Skin epidermis (tissue), 12 donors: ENCODE measurements around the gene EPB41L1.
A peak's percentile ranks its signal among the peaks of the same experiment; 100 is the strongest.

Experiments used
- H3K27ac ChIP-seq, 21 experiments: fragments of 200-600 bp; sonication (generic) in 11 of 21; one replicate each; pipeline ENCODE4 v1.5.0; 2020; ENCODE audit warnings: mild to moderate bottlenecking in 3 of 21, inconsistent platforms in 2 of 21, moderate library complexity in 2 of 21
- H3K4me3 ChIP-seq, 7 experiments: fragments of 200-600 bp; sonication (generic) in 2 of 7; one replicate each; pipeline ENCODE4 v1.5.0; 2020; ENCODE audit warnings: inconsistent platforms in 2 of 7, mild to moderate bottlenecking in 2 of 7, moderate library complexity in 1 of 7

EPB41L1 gene

GRCh38 chr20:36210436-36211021, 56.0 kb downstream of the EPB41L1 start:
- Histone ChIP-seq H3K27ac (no peak overlapping the region), H3K4me3 (no peak overlapping the region)

- H3K4me3 ChIP-seq, result no peak overlapping the region
- H3K27ac ChIP-seq, result no peak overlapping the region
These were observed 58.8 kb downstream of the EPB41L1 start for GRCh38 chr20:36213362-36213761.

- H3K27ac ChIP-seq, result no peak overlapping the region
- H3K4me3 ChIP-seq, result no peak overlapping the region
These were observed 60.2 kb downstream of the EPB41L1 start for GRCh38 chr20:36214684-36215256.

- Histone ChIP-seq H3K4me3 (no peak overlapping the region), H3K27ac (no peak overlapping the region)
These were observed 61.2 kb downstream of the EPB41L1 start for GRCh38 chr20:36215778-36216177.

- Histone ChIP-seq H3K4me3 (no peak overlapping the region), H3K27ac (no peak overlapping the region)
These were observed 61.9 kb downstream of the EPB41L1 start for GRCh38 chr20:36216314-36217025.

- Histone ChIP-seq H3K4me3 (no peak overlapping the region), H3K27ac (no peak overlapping the region)
These were observed 62.7 kb downstream of the EPB41L1 start for GRCh38 chr20:36217226-36217625.

- Histone ChIP-seq H3K4me3 (no peak overlapping the region), H3K27ac (no peak overlapping the region)
These were observed 64.0 kb downstream of the EPB41L1 start for GRCh38 chr20:36218380-36219064.

GRCh38 chr20:36219671-36220220, 65.2 kb downstream of the EPB41L1 start:
- Histone ChIP-seq H3K27ac (no peak overlapping the region), H3K4me3 (no peak overlapping the region)

- Histone ChIP-seq H3K27ac (no peak overlapping the region), H3K4me3 (no peak overlapping the region)
These were observed 71.1 kb downstream of the EPB41L1 start for GRCh38 chr20:36225666-36226065.

GRCh38 chr20:36228770-36229169, 74.2 kb downstream of the EPB41L1 start:
- no peak overlapping the region for H3K27ac ChIP-seq
- no peak overlapping the region for H3K4me3 ChIP-seq

GRCh38 chr20:36230019-36230418, 75.5 kb downstream of the EPB41L1 start:
- Histone ChIP-seq H3K4me3 (no peak overlapping the region), H3K27ac (no peak overlapping the region)

- Histone ChIP-seq H3K27ac (no peak overlapping the region), H3K4me3 (no peak overlapping the region)
These were observed 76.8 kb downstream of the EPB41L1 start for GRCh38 chr20:36231331-36231730.

GRCh38 chr20:36234771-36235320, 80.3 kb downstream of the EPB41L1 start:
- Histone ChIP-seq H3K4me3 (no peak overlapping the region), H3K27ac (no peak overlapping the region)

GRCh38 chr20:36235892-36236785, 81.6 kb downstream of the EPB41L1 start, which contains the start of gene AAR2:
TSS of gene AAR2 (plus strand) at chr20:36236478. CDS start at chr20:36239869, 3,391 bp downstream.
- Histone ChIP-seq H3K4me3 (peak within 1 kb of the TSS; percentile 60 to 93 (median 80)), H3K27ac (peak within 1 kb of the TSS; percentile 48 to 97 (median 85))

GRCh38 chr20:36236786-36237121, 82.2 kb downstream of the EPB41L1 start:
- Histone ChIP-seq H3K27ac (peak overlapping the region in 19 of 21 experiments; percentile 48 to 97 (median 86)), H3K4me3 (peak overlapping the region; percentile 60 to 93 (median 80))

GRCh38 chr20:36237477-36237876, 82.9 kb downstream of the EPB41L1 start:
- Histone ChIP-seq H3K4me3 (peak overlapping the region in 5 of 7 experiments; percentile 60 to 93 (median 75)), H3K27ac (peak overlapping the region in 2 of 21 experiments; percentile 92 to 97)

GRCh38 chr20:36238153-36238552, 83.6 kb downstream of the EPB41L1 start:
- Histone ChIP-seq H3K27ac (no peak overlapping the region), H3K4me3 (no peak overlapping the region)

- no peak overlapping the region for H3K27ac ChIP-seq
- no peak overlapping the region for H3K4me3 ChIP-seq
These were observed 84.2 kb downstream of the EPB41L1 start for GRCh38 chr20:36238760-36239159.

- H3K4me3 ChIP-seq, result no peak overlapping the region
- H3K27ac ChIP-seq, result no peak overlapping the region
These were observed 85.5 kb downstream of the EPB41L1 start for GRCh38 chr20:36240076-36240475.
